NK-92 (cell line): ENCODE measurements around the gene KRABD2.
"Not testable (repeated sequence)": the region's sequence is repeated elsewhere in the genome, so short reads cannot be mapped to it uniquely, and the experiment has no call there.

Experiments
- DNase-seq: peaks from one replicate; lab custom pipeline; 2025; ENCODE audit not compliant: unreplicated experiment; lab: John Stamatoyannopoulos, UW

The KRABD2 gene

GRCh38 chr17:8362651-8363332 lies 13.7 kb downstream of the KRABD2 start:
- DNase-seq: no peak

DNA sequence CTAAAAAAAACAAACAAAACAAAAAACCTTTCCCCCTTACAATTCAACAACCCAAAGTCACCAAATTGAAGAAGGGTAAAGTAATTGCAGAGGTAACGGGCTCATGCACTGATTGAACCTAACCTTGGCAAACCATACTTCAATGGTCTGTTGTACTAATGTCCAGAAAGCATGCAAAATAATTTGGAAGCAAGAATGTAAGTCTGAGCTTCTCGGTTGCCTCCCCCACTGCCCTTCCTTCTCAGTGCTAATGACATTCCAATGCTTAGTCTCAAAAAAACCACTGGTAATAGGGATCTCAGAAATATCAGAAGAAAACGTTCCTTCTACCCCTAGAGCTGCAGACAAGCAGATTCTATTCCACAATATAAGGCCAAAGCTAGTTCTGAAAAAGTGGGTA lies 15.8 kb downstream of the KRABD2 start:
- no peak for DNase-seq

DNA sequence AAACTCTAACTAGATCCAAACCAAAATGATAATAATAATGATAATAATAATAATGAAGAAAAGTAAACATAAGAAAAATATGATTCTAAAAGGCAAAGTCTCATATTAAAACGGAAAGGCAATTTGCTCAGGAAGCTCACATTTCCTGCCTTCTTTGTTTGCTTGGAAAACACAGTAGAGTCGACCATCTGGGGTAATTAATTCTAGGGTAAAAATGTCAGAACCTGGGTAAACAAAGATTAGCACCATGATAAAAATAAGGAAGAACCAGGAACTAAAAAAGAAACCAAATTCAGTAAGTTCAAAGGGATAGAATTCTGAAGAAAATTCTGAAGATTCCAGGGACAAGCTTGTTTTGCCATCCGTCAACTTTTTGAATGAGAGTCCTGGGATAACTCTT lies 16.2 kb downstream of the KRABD2 start:
- no peak for DNase-seq

GRCh38 chr17:8359769-8360168 lies 16.7 kb downstream of the KRABD2 start:
- DNase-seq: no peak

DNA sequence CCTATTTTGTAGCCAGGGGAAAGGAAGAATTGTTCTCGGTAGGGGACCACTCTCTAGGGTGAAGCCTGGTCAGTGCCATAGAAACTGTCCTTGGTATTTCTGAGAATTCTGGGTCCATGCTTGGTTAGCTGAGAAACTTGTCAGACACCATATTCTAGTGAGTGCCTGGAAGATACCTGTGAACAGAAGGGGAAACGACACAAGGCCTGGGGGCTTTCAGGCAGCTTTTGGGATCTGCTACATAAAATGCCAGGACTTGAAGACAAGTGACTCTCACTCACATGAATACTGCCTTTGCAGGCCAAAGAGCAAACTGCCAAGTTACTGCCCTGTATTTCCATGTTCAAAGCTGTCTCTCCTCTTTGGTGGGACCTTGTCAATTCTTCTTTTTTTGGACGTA lies 18.6 kb downstream of the KRABD2 start:
- DNase-seq: no peak

- DNase-seq: no peak
These were observed 22.3 kb downstream of the KRABD2 start for GRCh38 chr17:8354236-8354635.

DNA sequence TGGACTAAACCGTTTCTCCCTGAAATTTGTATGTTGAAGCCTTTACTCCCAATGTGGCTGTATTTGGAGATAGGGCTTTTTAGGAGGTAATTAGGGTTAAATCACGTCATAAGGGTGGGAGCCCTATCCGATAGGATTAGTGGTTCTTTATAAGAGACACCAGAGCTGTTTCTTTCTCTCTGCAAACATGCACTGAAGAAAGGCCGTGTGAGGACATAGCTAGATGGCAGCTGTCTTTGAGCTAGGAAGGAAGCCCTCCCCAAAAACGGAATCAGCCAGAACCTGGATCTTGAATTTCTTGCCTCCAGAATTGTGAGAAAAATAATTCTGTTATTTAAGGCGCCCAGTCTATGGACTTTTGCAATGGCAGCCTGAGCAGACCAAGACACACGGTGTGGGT lies 22.8 kb downstream of the KRABD2 start:
- no peak for DNase-seq

- DNase-seq: no peak
These were observed 26.2 kb downstream of the KRABD2 start for GRCh38 chr17:8350339-8350738.

- not testable (repeated sequence) for DNase-seq
These were observed 29.5 kb downstream of the KRABD2 start for GRCh38 chr17:8347001-8347400.

- no peak for DNase-seq
These were observed 30.4 kb downstream of the KRABD2 start for GRCh38 chr17:8345951-8346665.

GRCh38 chr17:8345052-8345690 lies 31.3 kb downstream of the KRABD2 start:
- no peak for DNase-seq

DNA sequence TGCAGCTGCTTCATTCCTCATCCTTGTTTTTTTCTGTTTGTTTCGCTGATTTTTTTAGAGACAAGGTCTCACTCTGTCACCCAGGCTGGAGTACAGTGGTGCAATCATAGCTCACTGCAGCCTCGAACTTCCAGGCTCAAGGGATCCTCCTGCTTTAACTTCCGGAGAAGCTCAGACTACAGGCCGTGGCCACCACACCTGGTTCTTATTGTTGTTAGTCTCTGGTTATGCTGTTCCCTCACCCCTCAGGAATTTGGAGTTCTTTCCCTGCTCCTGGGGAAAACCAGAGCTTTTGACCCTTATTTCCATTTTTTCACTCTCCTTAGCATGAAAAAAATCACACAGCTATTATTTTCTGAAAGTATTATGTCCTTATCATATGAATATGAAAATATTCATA lies 35.0 kb downstream of the KRABD2 start:
- no peak for DNase-seq

GRCh38 chr17:8339540-8339939 lies 37.0 kb downstream of the KRABD2 start, which contains the start of gene ODF4:
Gene ODF4, plus strand, starts transcription at chr17:8339840. Its CDS starts 212 bp downstream, at chr17:8340052.
- no peak for DNase-seq

GRCh38 chr17:8338753-8339140 lies 37.8 kb downstream of the KRABD2 start:
- no peak for DNase-seq

GRCh38 chr17:8337802-8338752 lies 38.4 kb downstream of the KRABD2 start:
- DNase-seq: no peak

- DNase-seq: no peak
These were observed 43.2 kb downstream of the KRABD2 start for GRCh38 chr17:8333281-8333680.

- no peak for DNase-seq
These were observed 43.8 kb downstream of the KRABD2 start for GRCh38 chr17:8332688-8333087.

DNA sequence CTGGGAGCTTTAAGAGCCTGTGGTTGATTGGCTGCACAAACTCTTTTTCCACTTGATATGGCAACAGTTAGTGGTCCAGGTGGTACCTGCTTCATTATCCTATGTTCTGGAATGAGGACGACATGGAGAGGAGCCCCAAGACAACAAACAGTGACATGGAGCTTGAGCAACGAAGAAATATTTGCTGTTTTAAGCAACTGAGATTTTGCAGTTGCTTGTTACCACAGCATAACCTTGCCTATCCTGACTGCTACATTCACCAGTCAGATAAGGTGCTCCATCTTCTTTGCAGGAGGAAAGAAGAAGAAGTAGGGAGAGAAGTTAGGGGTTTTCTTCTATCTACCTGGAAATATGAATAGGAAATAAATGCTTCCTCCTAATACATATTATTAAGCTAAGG lies 44.4 kb downstream of the KRABD2 start:
- no peak for DNase-seq

GRCh38 chr17:8327303-8327649 lies 49.2 kb downstream of the KRABD2 start:
- DNase-seq: no peak
